SK-N-SH (cell line): ENCODE measurements around the gene YBX2.

ENCODE experiments used
- CTCF ChIP-seq: fragments of 200-600 bp; sonication (generic); IDR thresholded peaks from 2 replicates; pipeline ENCODE4 v1.6.1; 2017; ENCODE audit warnings: antibody characterized with exemption, mild to moderate bottlenecking, moderate library complexity
- EP300 ChIP-seq, 2 experiments: IDR thresholded peaks; 2 replicates each; pipeline versions ENCODE4 v1.4.0 to v1.6.1; 2012; ENCODE audit warnings: borderline replicate concordance in 1 of 2, low read depth in 1 of 2, low read length in 1 of 2
- EZH2phosphoT487 ChIP-seq: fragments of 200-600 bp; sonication (generic); IDR thresholded peaks from 2 replicates; pipeline ENCODE4 v1.6.1; 2017; ENCODE audit warnings: low read depth, mixed run types, mild to moderate bottlenecking, antibody characterized with exemption, moderate library complexity, borderline replicate concordance
- FOXM1 ChIP-seq: IDR thresholded peaks from 2 replicates; pipeline ENCODE4 v1.4.0; 2012; ENCODE audit warnings: low read depth, mild to moderate bottlenecking
- JUND ChIP-seq: IDR thresholded peaks from 2 replicates; pipeline ENCODE4 v1.4.0; 2012
- NRF1 ChIP-seq: IDR thresholded peaks from 2 replicates; pipeline ENCODE4 v1.6.1; 2012; ENCODE audit warnings: low read depth, mild to moderate bottlenecking, low read length
- RAD21 ChIP-seq: IDR thresholded peaks from 2 replicates; pipeline ENCODE4 v1.6.1; 2012; ENCODE audit warnings: mild to moderate bottlenecking, low read length
- REST ChIP-seq: IDR thresholded peaks from 2 replicates; pipeline ENCODE4 v1.6.1; 2012; ENCODE audit warnings: mild to moderate bottlenecking, low read depth, low read length, moderate library complexity
- RXRA ChIP-seq: IDR thresholded peaks from 2 replicates; pipeline ENCODE4 v1.4.0; 2012; ENCODE audit warnings: low read depth, mild to moderate bottlenecking, borderline replicate concordance
- ZBTB33 ChIP-seq: IDR thresholded peaks from 2 replicates; pipeline ENCODE4 v1.4.0; 2012; ENCODE audit warnings: low read depth, borderline replicate concordance

- TF ChIP-seq CTCF (no peak), EZH2phosphoT487 (no peak), RAD21 (no peak), JUND (no peak), REST (no peak), NRF1 (no peak), ZBTB33 (no peak), EP300 (IDR thresholded peaks at IDR 0.05; ENCODE audit: borderline replicate concordance in 1 of 2, low read depth in 1 of 2, low read length in 1 of 2) (no peak), FOXM1 (no peak), RXRA (no peak)
Observed at GRCh38 chr17:7326186-7326585, 31.7 kb upstream of the YBX2 start.
